ENCODE measurements around the gene SYT7. TPM values are rescaled to one million over a fixed set of nuclear protein-coding genes. Genes with fewer than 3 reads are reported as not detected.

The SYT7 gene
- polyA plus RNA-seq, 1 experiment, result 0.45 TPM

DNA sequence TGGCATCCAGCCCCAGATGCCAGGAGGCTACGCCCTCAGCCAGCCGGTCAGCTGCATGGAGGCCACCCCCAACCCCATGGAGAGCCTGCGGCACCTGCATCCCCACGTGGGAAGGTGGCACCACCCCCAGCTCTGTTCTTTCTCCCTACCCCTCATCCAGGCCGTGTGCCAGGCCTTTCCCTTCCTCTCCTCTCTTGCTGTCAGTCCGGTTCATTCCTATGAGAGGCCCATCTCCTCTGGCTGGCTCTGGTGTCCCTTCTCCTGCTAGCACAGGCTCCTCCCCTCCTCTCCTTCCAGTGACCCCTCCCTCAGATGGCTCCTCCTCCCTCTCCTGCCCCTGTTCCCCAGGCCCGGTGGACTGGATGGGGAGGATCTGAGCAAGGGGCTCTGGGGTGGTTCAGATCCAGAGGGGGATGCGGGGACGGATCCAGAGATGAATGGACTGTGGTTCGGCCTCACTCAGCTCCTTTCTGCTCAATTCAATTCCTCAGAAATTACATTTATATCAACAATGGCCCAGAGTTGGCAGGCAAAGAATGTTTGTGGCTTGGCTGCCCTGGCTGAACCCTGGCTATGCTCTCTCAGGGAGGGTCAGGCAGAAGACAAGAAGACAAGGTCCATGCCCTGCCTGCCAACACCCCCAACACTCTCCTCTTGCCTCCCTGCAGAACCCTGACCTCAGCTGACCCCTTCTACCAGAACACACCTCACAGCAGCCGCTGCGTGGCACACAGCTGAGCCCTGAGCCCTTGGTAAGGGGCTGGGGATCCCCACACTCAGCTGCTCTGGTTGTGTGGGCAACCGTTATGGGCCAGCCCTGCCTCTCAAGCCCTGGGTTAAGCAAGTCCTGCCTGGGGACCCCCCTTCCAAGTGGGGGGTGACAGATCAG is 90.8 kb downstream of the SYT7 start:
- no peak for DNase-seq (ENCODE audit: low read depth, low spot score)
- Histone ChIP-seq H3K27me3 (ENCODE audit: control insufficient read depth, insufficient read depth, low read length) (peaks cover 5% of the 10 kb centered on the region), H3K4me3 (ENCODE audit: low read depth, low read length) (no peak overlapping the region), H3K27ac (ENCODE audit: low read depth, low read length) (no peak overlapping the region), H3K9me3 (ENCODE audit: control insufficient read depth, insufficient read depth, low read length) (no peaks in the 10 kb centered on the region; the same call in 1 of the 2 replicates)
- CTCF ChIA-PET, result interaction anchor here (0.6 to 3.8 kb wide), 3 partner anchors 13 to 103 kb away, joined by 3 to 37 read pairs (median 12); no protein-coding TSS in a partner anchor
- POLR2A ChIA-PET, result no interaction called here
- TF ChIP-seq, protein P1, sequence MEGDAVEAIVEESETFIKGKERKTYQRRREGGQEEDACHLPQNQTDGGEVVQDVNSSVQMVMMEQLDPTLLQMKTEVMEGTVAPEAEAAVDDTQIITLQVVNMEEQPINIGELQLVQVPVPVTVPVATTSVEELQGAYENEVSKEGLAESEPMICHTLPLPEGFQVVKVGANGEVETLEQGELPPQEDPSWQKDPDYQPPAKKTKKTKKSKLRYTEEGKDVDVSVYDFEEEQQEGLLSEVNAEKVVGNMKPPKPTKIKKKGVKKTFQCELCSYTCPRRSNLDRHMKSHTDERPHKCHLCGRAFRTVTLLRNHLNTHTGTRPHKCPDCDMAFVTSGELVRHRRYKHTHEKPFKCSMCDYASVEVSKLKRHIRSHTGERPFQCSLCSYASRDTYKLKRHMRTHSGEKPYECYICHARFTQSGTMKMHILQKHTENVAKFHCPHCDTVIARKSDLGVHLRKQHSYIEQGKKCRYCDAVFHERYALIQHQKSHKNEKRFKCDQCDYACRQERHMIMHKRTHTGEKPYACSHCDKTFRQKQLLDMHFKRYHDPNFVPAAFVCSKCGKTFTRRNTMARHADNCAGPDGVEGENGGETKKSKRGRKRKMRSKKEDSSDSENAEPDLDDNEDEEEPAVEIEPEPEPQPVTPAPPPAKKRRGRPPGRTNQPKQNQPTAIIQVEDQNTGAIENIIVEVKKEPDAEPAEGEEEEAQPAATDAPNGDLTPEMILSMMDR (IDR thresholded peaks at IDR 0.05; ENCODE audit: low read depth, low read length), result no peak

DNA sequence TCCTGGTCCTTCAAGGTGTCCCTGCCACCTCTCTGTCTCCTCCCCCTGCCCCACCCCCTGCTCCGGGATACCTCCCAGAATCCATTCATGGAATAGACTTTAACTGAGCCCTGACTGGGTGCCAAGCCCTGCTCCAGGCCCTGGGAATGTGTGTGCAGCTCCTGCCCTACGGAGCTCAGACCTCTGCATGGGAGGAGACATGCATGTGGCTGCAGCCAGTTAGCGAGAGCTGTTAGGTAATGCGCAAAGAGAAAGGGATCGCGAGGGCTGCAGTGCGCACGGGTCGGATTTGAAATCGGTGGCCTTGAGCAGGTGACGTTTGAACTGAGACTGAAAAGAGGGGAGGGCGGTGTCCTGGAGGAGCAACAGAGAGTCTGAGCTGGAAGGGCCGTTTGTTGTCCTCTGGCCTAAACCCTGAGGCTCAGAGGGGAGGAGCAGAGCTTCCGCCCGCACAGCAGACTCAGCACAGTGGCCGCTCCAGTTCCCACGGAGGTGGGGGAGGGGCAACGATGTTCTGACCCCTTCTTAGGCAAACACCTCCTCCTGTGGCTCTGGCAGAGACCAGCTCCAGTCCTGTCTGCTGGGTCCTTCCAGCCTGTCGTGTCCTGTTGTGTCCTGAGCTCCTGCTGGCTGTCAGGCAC is 92.1 kb downstream of the SYT7 start:
- no peak overlapping the region for H3K4me3 ChIP-seq (ENCODE audit: low read depth, low read length)
- H3K27me3 ChIP-seq (ENCODE audit: control insufficient read depth, insufficient read depth, low read length), result peaks cover 5% of the 10 kb centered on the region
- H3K9me3 ChIP-seq (ENCODE audit: control insufficient read depth, insufficient read depth, low read length), result no peaks in the 10 kb centered on the region; the same call in 1 of the 2 replicates
- TF ChIP-seq, protein P1 (IDR thresholded peaks at IDR 0.05; ENCODE audit: low read depth, low read length), result no peak
- DNase-seq (ENCODE audit: low read depth, low spot score), result no peak
- POLR2A ChIA-PET, result interaction anchor here (0.6 kb wide), 1 partner anchor 99 kb away, joined by 3 read pairs; no protein-coding TSS in a partner anchor
- H3K27ac ChIP-seq (ENCODE audit: low read depth, low read length), result no peak overlapping the region
- CTCF ChIA-PET, result interaction anchor here (0.8 to 3.8 kb wide), 7 partner anchors 11 to 244 kb away, joined by 3 to 37 read pairs (median 6); no protein-coding TSS in a partner anchor

DNA sequence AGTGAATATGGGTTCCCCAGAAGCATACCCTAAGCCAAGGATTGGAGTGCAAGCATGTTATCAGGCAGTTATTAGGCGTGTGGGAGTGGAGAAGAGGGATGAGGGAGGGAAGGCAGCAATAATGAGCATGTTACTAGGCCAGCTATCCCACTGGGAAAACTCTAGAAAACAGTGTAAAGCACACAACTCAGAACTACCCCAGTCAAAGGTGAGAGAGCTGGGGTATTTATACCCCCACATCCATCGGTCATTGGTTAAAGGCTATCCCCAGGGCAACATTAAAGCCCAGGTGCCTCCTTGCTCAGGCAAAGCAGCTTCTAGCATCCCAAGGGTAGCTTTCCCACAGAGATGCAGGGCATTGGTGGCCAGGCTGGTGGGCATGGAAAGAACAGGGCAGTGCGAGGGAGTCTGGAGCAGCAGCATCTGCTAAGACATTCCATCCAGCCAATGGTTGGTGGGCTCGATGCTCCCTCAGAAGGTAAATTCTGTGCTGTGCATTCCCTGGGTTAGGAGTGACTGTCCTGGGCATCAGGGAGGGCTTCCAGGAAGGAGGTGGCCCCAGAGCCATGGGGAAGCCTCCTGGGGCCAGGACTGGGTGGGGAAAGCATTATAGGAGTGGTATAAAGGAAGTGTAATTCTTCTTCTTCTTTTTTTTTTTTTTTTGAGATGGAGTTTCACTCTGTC is 93.4 kb downstream of the SYT7 start:
- TF ChIP-seq, protein P1 (IDR thresholded peaks at IDR 0.05; ENCODE audit: low read depth, low read length), result no peak
- H3K9me3 ChIP-seq (ENCODE audit: control insufficient read depth, insufficient read depth, low read length), result no peaks in the 10 kb centered on the region; the same call in 1 of the 2 replicates
- DNase-seq (ENCODE audit: low read depth, low spot score), result no peak
- no peak overlapping the region for H3K27ac ChIP-seq (ENCODE audit: low read depth, low read length)
- CTCF ChIA-PET, result interaction anchor here (0.7 to 3.8 kb wide), 7 partner anchors 10 to 1343 kb away, joined by 3 to 37 read pairs (median 6); no protein-coding TSS in a partner anchor
- H3K4me3 ChIP-seq (ENCODE audit: low read depth, low read length), result no peak overlapping the region
- POLR2A ChIA-PET, result interaction anchor here (0.7 kb wide), 1 partner anchor 231 kb away, joined by 6 read pairs; no protein-coding TSS in a partner anchor
- peaks cover 8% of the 10 kb centered on the region for H3K27me3 ChIP-seq (ENCODE audit: control insufficient read depth, insufficient read depth, low read length)

DNA sequence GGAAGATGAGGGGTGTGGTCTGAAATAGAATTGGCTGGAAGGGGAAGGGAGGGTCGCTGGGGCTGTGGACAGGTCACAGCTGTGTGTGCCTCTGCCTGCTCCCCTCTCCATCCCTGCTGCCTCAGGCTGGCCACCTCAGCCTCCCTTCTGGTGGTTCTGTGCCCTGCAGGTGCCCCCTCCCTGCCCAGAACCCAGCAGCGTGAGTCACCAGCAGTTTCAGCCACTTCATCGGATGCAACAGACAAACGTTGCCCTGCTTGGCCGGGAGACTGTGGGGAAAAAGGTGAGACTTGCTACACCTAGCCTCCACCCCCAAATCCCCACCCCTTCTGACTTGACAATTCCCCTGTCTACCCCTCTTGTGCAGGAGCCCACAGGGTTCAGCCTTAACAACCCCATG is 94.1 kb downstream of the SYT7 start:
- no peak overlapping the region for H3K4me3 ChIP-seq (ENCODE audit: low read depth, low read length)
- POLR2A ChIA-PET, result no interaction called here
- DNase-seq (ENCODE audit: low read depth, low spot score), result no peak
- CTCF ChIA-PET, result interaction anchor here (1.2 to 3.0 kb wide), 4 partner anchors 9 to 45 kb away, joined by 5 to 11 read pairs (median 6); no protein-coding TSS in a partner anchor
- H3K27me3 ChIP-seq (ENCODE audit: control insufficient read depth, insufficient read depth, low read length), result peaks cover 12% of the 10 kb centered on the region
- TF ChIP-seq, protein P1 (IDR thresholded peaks at IDR 0.05; ENCODE audit: low read depth, low read length), result no peak
- no peaks in the 10 kb centered on the region; the same call in 1 of the 2 replicates for H3K9me3 ChIP-seq (ENCODE audit: control insufficient read depth, insufficient read depth, low read length)
- no peak overlapping the region for H3K27ac ChIP-seq (ENCODE audit: low read depth, low read length)

Data from AG04450 (cell line).